Superior temporal gyrus (tissue), 1 donor: ENCODE data around the gene TACO1.
A peak's percentile ranks its signal among the peaks of the same experiment; 100 is the strongest.

Source experiments
- DNase-seq: peaks from one replicate; pipeline ENCODE4 v3.0.0-alpha.2; 2016; ENCODE audit errors: extremely low spot score

TACO1 gene

GRCh38 chr17:63601439-63602371 lies 1.0 kb downstream of the TACO1 start:
- no peak for DNase-seq

- DNase-seq, result no peak
These were observed 9.3 kb downstream of the TACO1 start for GRCh38 chr17:63609816-63610573.

GRCh38 chr17:63610854-63611253 lies 10.2 kb downstream of the TACO1 start:
- DNase-seq, result no peak

GRCh38 chr17:63611354-63611753 lies 10.7 kb downstream of the TACO1 start:
- DNase-seq, result no peak

GRCh38 chr17:63613663-63614062 lies 13.0 kb downstream of the TACO1 start:
- no peak for DNase-seq

GRCh38 chr17:63621229-63621683 lies 20.6 kb downstream of the TACO1 start:
- peak; percentile 29 for DNase-seq

GRCh38 chr17:63621684-63622573 lies 21.2 kb downstream of the TACO1 start, which contains the start of gene MAP3K3:
MAP3K3 (plus strand) TSS chr17:63622417; CDS start chr17:63622760, 343 bp downstream.
- peak; percentile 100 for DNase-seq

GRCh38 chr17:63622574-63623390 lies 22.1 kb downstream of the TACO1 start:
- peak; percentile 37 for DNase-seq

GRCh38 chr17:63623786-63624530 lies 23.3 kb downstream of the TACO1 start:
- DNase-seq, result no peak

- DNase-seq, result no peak
These were observed 23.8 kb downstream of the TACO1 start for GRCh38 chr17:63624531-63624880.

- DNase-seq, result no peak
These were observed 26.0 kb downstream of the TACO1 start for GRCh38 chr17:63626551-63627180.

- no peak for DNase-seq
These were observed 28.9 kb downstream of the TACO1 start for GRCh38 chr17:63629627-63630026.

- DNase-seq, result no peak
These were observed 30.4 kb downstream of the TACO1 start for GRCh38 chr17:63631062-63631461.

- no peak for DNase-seq
These were observed 30.9 kb downstream of the TACO1 start for GRCh38 chr17:63631626-63632025.

GRCh38 chr17:63633742-63634141 lies 33.0 kb downstream of the TACO1 start:
- DNase-seq, result no peak

- no peak for DNase-seq
These were observed 33.5 kb downstream of the TACO1 start for GRCh38 chr17:63634163-63634562.

GRCh38 chr17:63634816-63635215 lies 34.1 kb downstream of the TACO1 start:
- no peak for DNase-seq

- DNase-seq, result no peak
These were observed 34.6 kb downstream of the TACO1 start for GRCh38 chr17:63635290-63635689.

- peak; percentile 55 for DNase-seq
These were observed 35.1 kb downstream of the TACO1 start for GRCh38 chr17:63635787-63636186.

- DNase-seq, result no peak
These were observed 38.4 kb downstream of the TACO1 start for GRCh38 chr17:63639125-63639524.
